IPS DF 4.7 (cell line): Measurements from ENCODE around the gene FBXO42.

ENCODE experiments used
- DNase-seq: peaks from one replicate; pipeline ENCODE4 v3.0.0-alpha.2; 2013; ENCODE audit warnings: low spot score; ENCODE audit errors: extremely low read depth

The FBXO42 gene

DNA sequence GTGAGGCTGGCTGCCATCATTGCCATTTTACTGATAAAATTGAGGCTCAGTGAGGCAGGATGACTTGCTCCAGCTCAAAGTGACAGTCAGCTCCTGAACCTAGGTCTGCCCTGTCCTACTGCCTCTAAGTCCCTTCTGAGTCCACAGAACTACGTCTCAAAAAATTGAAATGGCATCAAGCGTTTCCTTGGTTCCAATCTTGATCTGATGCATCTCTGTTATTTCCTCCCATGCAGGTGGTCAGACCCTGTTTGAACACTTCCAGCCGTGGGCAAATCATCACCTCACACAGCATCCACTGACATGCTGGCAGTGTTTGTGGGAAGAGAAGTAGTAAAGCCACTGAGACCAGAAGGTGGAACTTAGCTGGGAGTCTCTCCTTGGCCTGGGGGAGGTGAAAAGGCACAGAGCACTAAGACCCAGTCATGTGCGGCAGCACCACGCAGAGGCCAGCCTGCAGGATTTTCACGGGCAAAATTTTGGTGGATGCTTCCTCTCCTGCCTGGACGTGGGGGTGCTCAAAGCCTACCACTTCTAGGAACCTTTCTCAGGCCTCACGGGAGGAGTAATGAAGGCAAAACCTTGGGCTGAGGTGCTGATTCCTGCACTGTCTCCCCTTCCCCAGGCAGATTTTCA lies 107.5 kb downstream of the FBXO42 start:
- no peak for DNase-seq

DNA sequence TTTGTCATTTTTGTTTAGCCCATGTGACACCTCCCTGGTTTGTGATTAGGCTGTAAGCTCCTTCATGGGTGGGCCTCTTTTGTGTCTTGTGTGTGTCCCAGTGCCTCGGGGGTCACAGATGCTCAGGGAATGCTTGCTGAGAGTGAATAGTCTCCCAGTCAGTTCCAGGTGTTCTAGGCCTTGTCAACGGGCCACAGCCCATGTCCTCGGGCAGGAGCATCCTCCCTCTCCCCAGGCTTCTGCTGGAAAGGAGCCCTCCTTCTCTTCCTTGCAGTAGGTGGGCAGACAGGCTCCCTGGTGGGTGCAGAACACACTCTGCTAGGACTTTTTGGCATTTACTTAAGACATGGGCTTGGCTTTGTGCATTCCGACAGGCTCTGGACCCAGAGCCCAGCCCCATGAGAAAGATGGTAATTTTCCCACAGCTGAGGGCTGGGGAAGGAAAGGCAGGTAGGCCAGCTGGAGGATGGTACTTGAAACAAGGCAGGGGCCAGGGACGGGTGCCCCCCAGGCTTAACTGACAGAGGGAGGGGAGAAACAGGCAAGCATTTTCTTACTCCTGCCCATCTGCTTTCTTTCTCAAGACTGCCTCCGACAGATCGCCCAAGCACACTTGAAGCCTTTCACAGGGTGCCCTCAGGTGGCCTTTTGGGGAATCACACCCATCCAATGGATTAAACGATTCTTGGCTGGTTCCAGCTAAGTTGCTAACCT lies 108.2 kb downstream of the FBXO42 start:
- DNase-seq = no peak

DNA sequence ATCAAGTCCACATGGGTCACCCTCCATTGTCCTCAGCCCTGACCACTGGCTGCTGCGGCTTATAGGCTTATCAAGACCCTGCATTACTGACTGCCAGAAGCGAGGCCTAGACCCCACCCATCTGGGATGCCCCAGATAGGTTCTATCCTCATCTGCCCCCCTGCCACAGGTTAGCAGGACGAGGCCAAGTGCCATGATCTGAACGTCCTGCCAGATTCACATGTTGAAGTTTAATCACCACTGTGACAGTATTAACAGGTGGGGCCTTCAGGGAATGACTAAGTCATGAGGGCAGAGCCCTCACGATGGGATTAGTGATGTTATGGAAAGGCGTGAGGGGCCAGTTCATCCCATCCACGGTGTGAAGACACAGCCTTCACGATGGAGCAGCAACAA lies 109.1 kb downstream of the FBXO42 start:
- DNase-seq = no peak

DNA sequence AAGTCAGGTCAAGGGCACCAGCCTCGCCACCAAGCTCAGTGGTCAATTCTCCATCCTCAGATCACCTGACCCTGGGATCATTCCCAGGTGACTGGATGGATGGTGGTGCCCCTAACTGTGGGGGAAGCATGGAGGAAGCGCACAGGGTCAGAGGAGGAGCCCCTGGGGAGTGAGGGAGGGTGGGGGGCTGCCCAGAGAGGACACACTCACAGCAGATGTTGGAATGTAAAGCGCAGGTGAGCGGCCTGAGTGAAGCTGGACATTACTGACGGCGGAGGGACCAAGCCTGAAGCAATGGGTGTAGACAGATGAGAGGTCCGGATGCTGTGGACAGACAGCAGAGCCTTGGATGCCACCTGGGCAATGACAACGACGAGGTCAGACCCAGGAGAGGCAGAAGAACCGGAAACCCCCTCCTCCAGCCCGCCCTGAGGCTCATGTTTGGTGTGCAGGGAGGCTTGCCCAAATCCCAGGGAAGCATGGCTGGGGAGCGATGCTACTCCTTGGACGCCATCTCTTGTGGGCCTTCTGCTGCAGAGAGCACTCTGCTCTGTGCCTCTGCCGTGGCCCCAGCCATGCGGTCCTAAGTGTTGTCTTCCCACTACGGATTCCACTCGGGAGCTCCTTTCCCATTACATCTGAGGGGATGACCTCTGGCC lies 109.6 kb downstream of the FBXO42 start:
- no peak for DNase-seq

DNA sequence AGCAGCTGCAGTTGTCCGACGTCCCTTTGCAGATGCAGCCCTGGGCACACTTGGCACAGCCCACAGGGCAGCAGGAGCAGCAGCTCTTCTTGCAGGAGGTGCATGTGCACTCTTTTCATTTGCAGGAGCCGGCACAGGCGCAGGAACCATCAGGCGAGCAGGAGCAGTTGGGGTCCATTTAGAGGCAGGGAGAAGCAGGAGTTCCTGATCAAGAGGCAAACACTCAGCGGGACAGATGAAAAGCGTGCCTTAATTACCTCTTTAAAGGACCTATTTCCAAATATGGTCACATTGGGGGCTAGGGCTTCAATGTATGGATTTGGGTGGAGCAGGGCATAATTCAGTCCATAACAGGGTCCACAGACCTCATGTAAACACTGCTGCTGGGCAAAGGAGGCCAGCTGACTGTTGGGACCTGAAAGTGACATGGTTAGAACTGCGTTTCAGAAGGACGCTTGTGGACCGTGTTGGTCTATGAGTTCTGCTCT lies 111.0 kb downstream of the FBXO42 start:
- no peak for DNase-seq

DNA sequence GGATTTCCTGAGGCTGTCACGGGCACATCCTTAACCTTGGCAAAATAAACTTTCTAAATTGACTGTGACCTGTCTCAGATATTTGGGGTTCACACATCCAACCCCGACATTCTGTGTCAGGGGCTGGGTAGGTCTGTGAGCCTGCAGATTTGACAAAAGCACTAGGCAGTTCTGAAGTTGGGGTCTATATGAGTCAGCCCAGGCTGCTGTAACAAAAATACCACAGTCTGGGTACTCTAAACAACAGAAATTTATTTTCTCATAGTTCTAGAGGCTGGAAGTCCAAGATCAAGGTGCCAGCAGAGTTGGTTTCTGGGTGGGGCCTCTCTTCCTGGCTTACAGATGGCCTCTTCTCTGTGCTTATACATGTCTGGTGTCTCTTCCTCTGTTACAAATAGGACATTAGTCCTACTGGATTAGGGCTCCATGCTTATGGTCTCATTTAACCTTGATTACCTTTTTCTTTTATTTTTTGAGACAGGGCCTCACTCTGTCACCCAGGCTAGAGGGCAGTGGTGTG lies 112.2 kb downstream of the FBXO42 start:
- no peak for DNase-seq

DNA sequence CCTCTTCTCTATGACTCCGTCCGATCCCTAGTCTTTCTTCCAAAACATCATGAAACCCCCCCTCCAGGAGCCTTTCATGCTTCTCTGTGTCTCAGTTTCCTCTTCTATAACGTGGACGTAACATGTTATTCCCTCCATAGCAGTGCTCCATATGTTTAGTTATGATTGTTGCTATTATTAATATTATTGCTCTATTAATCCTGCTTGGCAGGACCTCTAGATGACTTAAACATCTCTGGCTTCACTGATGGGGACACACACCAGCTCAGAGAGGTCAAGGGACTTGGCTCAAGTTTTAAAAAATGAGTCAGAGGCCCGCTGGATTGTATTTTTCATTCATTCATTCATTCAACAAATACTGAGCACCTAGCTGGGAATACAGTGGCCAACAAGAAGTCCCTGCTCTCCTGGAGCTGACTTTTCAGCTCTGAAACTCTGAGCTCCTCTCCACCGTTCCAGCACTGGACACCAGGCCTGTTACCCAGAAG lies 114.9 kb downstream of the FBXO42 start:
- DNase-seq = no peak

DNA sequence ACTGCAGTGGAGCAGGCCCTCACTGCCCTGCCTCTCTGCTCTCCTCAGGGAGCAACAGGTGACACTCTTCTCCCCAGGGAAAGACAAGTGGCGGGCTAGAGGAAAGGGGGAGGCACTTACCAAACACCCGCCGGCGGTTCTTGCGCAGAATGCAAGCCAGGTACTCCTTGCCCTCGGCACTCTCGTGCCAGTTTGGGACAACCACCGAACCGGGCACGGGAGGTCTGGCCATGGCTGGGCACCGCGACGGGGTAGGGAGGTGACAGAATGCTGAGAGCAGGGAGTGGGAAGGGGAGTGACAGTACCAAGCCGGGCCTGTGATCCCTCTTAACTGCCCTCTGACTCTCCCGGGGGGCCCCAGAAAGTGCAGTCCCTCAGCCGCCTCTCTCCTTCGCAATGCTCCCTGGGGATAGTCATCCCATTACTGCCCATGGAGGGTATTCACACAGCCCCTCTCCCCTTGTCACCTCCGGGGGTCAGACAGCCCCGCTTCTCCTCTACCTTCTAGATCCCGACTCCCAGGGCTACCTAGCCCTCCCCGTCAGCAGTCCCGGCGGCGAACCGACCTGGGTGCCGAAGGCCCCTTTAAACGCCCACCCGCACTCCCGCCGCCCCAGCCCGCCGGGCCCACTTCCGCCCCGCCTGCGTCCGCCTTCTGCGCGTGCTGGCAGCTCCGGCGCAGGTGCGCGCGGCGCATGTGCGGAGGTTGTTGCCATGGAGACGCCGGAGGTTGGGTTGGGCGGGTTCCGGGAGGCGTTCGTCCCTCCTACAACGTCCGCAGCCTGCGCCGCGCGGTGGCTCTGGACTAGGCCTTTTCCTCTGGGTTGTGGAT lies 115.6 kb downstream of the FBXO42 start, which contains the start of gene CPLANE2:
Gene CPLANE2 (minus strand): TSS at position 673 of the 832 bp plus-strand sequence. CDS start 441 bp downstream, at position 232.
- no peak for DNase-seq

DNA sequence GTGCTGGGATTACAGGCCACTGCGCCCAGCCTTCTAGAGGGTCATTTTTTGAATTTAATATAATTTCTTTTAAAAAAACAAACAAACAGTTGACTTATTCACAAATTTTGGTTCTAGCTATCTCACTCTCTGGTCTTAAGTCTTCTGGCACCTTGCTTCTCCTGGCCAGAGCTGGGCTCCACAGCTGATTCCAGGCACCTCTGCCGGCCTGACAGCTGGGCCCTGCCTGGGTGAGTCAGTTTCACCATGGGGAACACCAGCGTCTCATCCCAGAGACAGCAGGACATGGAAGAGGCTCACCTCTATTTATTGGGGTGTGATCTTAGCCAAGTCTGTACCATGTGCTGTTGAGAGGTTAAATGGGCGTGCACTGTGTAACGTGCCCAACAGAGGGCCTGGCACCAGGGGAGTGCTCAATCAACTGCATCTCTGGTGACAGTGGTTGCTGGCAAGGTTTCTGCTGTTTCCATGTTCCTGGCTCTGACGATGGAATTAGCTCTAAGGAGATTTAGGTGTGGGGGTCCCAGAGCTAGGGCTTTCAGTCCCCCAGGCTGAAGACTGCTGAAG lies 116.3 kb downstream of the FBXO42 start:
- no peak for DNase-seq

DNA sequence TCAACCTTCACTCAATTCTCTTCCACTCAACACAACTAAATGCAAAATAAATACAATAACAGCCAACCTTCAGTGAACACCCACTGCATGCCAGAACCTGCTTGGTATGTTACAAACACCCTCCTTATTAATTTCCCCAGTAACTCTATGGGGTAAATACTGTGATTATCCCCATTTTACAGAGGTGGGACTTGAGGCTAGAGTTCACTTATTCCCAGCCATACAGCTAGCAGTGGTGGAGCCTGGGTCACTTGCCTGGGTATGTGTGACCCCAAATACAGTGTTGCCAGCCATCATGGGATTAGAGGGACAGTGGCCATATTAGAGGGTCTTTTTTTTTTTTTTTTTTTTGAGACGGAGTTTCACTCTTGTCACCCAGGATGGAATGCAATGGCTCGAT lies 116.9 kb downstream of the FBXO42 start:
- no peak for DNase-seq

DNA sequence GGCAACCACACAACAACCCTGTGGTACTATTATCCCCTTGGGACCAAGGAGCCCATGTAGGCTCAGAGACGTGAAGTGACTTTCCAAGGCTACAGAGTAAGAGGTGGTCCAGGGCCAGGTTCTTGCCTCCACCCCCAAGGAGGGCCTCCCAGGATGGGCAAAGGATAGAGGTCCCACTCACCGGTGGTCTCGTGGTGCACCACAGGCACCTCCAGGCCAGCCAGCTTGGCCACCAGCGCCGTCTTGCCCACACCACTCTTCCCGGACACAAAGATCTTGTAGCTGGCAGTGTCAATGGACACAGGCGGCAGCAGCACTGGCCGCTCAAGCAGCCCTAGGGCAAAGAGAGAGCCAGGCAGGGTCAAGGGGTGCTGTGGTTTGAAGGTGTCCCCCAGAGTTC lies 118.8 kb downstream of the FBXO42 start:
- no peak for DNase-seq

DNA sequence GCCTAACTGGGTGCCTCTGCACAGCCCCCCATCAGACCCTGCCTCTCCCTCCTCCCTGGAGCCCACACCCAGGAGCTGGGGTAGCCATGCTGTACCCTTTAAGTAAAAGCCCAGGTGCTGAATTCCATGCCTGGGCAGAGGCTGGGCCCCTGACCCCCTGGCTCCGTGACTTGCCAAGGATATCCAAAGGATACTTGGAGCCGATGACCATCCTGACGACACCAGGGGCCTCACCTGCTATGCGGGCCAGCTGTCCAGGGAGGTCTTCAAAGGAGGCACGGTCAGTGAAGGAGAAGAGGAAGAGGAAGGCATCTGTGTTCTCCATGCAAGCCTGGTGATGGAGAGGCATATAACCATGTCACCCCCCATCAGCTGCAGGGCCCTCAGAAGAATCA lies 120.0 kb downstream of the FBXO42 start:
- no peak for DNase-seq

DNA sequence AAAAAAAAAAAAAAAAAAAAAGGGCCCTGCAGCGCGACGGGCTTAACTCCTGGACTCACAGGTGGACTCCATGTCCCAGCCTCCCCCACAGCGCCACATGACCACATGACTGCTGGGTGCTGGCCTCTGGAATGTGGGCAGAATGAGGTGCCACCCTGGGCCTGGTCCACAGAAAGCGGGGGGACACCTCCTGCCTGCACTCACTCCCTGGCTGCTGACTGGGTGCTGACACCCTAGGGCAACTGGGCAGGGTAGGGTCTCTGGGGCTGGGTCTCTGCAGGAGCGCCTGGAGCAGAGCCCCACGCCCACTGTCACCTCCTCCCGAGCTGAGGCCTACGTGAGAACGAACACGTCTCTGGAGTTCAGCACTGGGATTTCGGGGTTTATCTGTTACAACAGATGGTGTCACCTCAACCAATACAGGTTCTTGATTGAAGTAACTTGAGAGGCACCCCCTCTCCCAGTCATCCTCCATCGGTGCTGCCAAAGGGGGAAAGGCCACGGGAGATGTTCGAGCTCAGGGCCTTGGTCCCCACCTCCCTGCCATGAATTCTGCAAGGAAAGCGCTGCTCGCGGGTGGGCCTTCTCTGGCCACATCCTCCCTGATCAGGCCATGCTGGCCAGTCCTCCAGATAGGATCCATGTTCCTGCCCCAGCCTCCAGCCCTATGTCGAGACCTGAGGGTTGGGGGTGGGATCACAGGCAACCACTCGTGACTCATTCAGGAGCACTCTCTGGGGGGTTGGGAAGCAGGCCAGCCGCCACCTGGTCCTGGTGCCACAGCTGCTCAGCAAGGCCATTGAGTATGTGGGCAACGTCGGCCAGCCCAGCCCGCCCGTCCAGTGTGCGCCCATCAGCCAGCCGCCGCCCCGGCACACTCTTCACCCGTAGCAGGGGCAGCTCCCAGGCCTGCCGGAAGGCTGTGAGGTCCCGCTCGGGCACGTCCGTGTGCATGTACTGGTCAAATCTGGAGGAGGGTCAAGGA lies 120.7 kb downstream of the FBXO42 start:
- no peak for DNase-seq

DNA sequence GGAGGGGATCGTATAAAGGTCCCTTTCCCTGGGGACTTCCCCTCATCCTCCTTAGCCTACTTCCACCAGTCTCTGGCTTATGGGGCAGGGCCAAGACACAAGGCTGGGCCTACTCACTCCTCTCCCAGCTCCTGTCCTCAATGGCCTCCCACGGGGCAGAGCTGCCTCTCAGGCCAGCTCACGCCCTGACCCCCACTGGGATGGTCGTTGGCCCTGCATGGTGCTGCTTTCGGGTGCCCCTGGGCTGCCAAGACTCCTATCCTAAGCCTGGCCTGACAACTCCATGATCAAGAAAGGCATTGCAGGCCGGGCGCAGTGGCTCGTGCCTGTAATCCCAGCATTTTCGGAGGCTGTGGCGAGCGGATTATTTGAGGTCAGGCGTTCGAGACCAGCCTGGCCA lies 121.5 kb downstream of the FBXO42 start:
- DNase-seq = no peak

DNA sequence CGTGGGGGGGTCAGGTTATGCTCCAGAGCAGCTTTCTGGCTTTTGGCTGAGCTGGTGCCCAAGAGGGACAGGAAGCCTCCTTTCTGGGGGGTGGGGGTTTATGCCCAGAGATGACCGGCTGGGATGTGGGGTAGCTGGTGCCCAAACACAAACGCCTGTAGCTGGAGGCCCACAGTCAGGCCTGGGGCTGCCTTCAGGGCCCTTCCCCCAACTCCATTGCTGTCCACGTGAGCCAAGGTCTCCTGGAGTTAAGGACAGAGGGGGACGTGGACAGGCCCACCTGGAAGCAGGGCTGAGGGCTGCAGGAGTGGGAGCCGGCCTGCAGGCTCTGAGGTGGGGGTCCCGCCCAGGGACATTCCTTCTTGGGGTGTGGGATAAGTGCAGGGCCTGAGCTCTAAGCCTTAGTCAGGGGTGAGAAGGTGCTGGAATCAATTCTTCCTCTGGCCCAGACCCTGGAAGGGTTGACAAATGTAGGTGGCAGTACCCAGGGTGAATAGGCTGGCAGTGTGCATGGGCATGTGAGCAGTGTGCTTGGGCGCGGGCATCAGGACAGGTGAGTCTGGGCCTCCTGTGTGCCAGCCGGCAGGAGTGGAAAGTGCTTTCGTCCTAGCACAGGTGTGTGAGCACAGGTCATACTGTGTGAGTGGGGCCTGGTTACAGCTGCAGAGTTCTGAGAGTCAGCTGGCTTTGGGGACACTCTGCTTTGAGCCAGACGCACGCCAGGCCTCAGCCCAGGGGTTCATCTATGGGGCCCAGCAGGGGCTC lies 122.1 kb downstream of the FBXO42 start:
- no peak for DNase-seq

DNA sequence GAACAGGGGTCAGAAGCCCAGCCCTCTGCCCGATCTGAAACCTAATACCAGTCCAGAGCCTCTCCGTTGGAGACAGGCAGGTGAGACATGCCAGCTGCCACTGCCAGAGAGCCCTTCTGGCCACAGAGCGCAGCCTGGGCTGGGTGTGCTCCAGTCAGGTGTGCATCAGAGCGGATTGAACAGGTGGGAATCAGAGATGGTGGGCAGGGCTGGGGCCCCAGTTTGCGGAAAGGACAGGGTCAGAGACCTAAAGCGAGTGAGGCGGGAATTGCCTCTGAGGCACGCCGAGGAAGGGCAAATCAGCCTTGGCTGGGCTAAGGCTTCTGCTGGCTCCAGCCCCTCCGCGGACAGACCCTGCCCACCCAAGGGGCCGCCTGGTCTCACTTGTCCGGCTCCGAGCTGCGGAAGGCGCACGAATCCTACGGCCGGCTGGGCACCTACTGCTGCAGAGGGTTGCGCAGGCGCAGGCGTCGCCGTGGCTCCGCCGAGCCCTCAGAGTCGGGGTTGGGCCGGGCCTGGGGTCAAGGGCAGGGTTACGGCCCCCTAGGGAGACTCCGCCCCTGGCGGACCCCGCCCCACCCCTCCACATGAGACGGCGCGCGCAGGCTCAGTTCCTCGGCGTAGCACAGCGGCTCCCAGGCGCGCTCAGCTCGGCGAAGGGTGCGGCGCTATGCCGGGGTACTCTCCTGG lies 125.6 kb downstream of the FBXO42 start:
- no peak for DNase-seq

DNA sequence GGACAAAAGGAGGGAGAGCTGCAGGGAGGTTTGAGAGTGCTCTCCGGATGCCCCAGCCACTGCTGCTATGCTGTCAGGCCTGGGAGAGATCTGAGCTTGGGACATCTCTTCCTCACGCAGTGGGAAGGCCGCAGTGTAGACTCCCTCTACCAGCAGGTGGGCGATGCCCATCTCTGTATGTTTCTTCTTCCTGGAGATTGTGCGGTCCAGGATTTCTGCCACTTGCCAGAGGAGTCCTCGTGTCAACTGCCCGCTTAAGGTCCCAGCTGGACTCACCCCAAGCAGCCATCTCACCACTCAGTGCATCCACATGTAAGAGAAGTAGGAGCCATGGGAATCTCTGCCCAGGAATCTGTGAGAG lies 126.2 kb downstream of the FBXO42 start:
- DNase-seq = no peak

DNA sequence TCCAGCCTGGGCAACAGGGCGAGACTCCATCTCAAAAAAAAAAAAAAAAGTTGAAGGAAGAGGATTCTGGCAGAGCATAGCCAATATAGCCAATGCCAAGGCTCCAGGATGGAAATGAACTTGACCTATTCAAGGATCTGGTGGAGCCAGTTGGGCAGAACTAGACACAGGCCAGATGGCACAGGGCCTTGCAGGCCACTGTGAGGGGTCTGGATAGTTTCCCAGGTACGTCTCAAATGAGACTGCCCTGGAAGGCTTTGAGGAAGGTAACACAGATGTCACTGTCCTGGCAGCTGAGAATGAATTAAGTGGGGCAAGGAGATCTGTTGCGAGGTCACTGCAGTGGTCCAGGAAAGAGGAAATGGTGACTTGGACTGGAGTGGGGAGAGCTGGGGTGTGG lies 127.8 kb downstream of the FBXO42 start:
- no peak for DNase-seq
